Neuronal stem cell (in vitro differentiated cells): ENCODE measurements around the gene MPND.

ENCODE experiments used
- DNase-seq: peaks from one replicate; pipeline ENCODE4 v3.0.0-alpha.2; 2013; ENCODE audit warnings: low spot score
- H2AFZ ChIP-seq: one replicate; pipeline ENCODE4 v1.6.1; 2013; ENCODE audit warnings: mild to moderate bottlenecking, low read length, inconsistent platforms
- H2AK5ac ChIP-seq: 2 replicates; pipeline ENCODE4 v1.6.1; 2013; ENCODE audit warnings: low read depth, mild to moderate bottlenecking, inconsistent platforms, low read length, moderate library complexity, mixed read lengths
- H2BK120ac ChIP-seq: 2 replicates; pipeline ENCODE4 v1.6.1; 2013; ENCODE audit warnings: low read depth, mild to moderate bottlenecking, inconsistent platforms, low read length, moderate library complexity, mixed read lengths
- H2BK12ac ChIP-seq: one replicate; pipeline ENCODE4 v1.6.1; 2013; ENCODE audit warnings: low read length, inconsistent platforms
- H2BK15ac ChIP-seq: 2 replicates; pipeline ENCODE4 v1.6.1; 2013; ENCODE audit warnings: mild to moderate bottlenecking, low read length, inconsistent platforms, mixed read lengths
- H2BK5ac ChIP-seq: one replicate; pipeline ENCODE4 v1.6.1; 2013; ENCODE audit warnings: inconsistent platforms, mild to moderate bottlenecking, low read length, moderate library complexity
- H3K14ac ChIP-seq: one replicate; pipeline ENCODE4 v1.6.1; 2013; ENCODE audit warnings: low read length, inconsistent platforms
- H3K18ac ChIP-seq: 2 replicates; pipeline ENCODE4 v1.6.1; 2013; ENCODE audit warnings: low read length, inconsistent platforms
- H3K23ac ChIP-seq: 2 replicates; pipeline ENCODE4 v1.6.1; 2013; ENCODE audit warnings: low read depth, mild to moderate bottlenecking, mixed read lengths, low read length, inconsistent platforms; ENCODE audit not compliant: poor library complexity
- H3K27ac ChIP-seq: replicated peaks from 3 replicates; pipeline ENCODE4 v1.5.1; 2013; ENCODE audit warnings: low read length, inconsistent platforms
- H3K27me3 ChIP-seq, 3 experiments: 2 replicates each; pipeline ENCODE4 v1.6.1; 2013; ENCODE audit warnings: low read length in 3 of 3, mild to moderate bottlenecking in 2 of 3, inconsistent platforms in 1 of 3, low read depth in 1 of 3, mixed read lengths in 1 of 3, moderate library complexity in 1 of 3; ENCODE audit not compliant: control insufficient read depth in 3 of 3, insufficient read depth in 3 of 3
- H3K36me3 ChIP-seq, 2 donors: replicated peaks in 1 of 2; 2 replicates each; pipeline ENCODE4 v1.6.1; 2013; ENCODE audit warnings: low read length in 2 of 2; ENCODE audit not compliant: control insufficient read depth in 2 of 2, insufficient read depth in 2 of 2
- H3K4ac ChIP-seq: 2 replicates; pipeline ENCODE4 v1.6.1; 2013; ENCODE audit warnings: inconsistent platforms, mild to moderate bottlenecking, low read length, moderate library complexity
- H3K4me1 ChIP-seq, 2 donors: 1 replicate in 1 of 2; 2 replicates in 1 of 2; pipeline ENCODE4 v1.6.1; 2013; ENCODE audit warnings: low read length in 2 of 2, low read depth in 1 of 2; ENCODE audit not compliant: control insufficient read depth in 2 of 2, insufficient read depth in 1 of 2
- H3K4me2 ChIP-seq: one replicate; pipeline ENCODE4 v1.6.1; 2013; ENCODE audit warnings: mild to moderate bottlenecking, low read length, inconsistent platforms; ENCODE audit not compliant: insufficient read depth, poor library complexity, severe bottlenecking
- H3K4me3 ChIP-seq, 2 donors: 2 replicates each; pipeline ENCODE4 v1.5.1; 2013; ENCODE audit warnings: low read length in 2 of 2, mild to moderate bottlenecking in 2 of 2, inconsistent platforms in 1 of 2, moderate library complexity in 1 of 2
- H3K79me1 ChIP-seq: one replicate; pipeline ENCODE4 v1.6.1; 2013; ENCODE audit warnings: low read depth, mild to moderate bottlenecking, inconsistent platforms, low read length, moderate library complexity
- H3K9ac ChIP-seq: one replicate; pipeline ENCODE4 v1.6.1; 2013; ENCODE audit warnings: mild to moderate bottlenecking, low read depth, low read length, inconsistent platforms; ENCODE audit not compliant: poor library complexity
- H3K9me3 ChIP-seq, 2 donors: replicated peaks in 1 of 2; 2 replicates each; pipeline versions ENCODE3 to v1.6.1; 2013; ENCODE audit warnings: low read length in 2 of 2, mild to moderate bottlenecking in 2 of 2, inconsistent platforms in 1 of 2, low read depth in 1 of 2, mixed read lengths in 1 of 2, moderate library complexity in 1 of 2; ENCODE audit not compliant: control insufficient read depth in 2 of 2, insufficient read depth in 1 of 2
- H4K8ac ChIP-seq: one replicate; pipeline ENCODE4 v1.6.1; 2013; ENCODE audit warnings: low read depth, mild to moderate bottlenecking, inconsistent platforms, low read length, moderate library complexity
- H4K91ac ChIP-seq: one replicate; pipeline ENCODE4 v1.6.1; 2013; ENCODE audit warnings: low read length, low read depth, mild to moderate bottlenecking, inconsistent platforms; ENCODE audit not compliant: poor library complexity
- whole genome bisulfite sequencing, 2 donors: extraction: QIAGEN DNeasy Blood & Tissue Kit; methylation state at CpG; one replicate each; pipeline ENCODE4 v1.1.7; 2013; ENCODE audit warnings: missing lambda C conversion rate in 2 of 2, mixed read lengths in 1 of 2; ENCODE audit not compliant: insufficient read length in 2 of 2, insufficient replicate concordance in 1 of 2; ENCODE audit errors: extremely low coverage in 2 of 2; 5-methylcytosine and 5-hydroxymethylcytosine counted together

Gene MPND

DNA sequence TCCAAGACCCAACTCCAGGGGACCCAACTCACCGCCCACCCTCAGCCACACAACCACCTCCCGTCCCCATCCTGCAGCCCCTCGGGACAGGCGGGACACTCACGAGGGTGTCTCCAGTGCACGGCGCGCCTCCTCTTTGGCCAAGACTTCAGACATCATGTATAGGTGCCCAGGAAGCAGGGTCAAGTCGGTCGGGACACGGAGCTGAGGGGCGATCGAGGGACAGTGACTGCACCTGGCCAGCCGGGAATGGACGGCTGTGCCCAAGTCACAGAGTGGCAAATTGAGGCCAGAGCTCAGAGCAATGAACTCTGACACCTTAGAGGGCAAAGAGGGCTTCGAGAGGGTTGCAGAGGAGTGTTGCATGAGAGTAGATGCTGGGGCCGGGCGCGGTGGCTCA, 13.5 kb upstream of the MPND start:
- H4K8ac ChIP-seq = no peak overlapping the region
- no peaks in the 10 kb centered on the region for H3K9me3 ChIP-seq
- no peak overlapping the region for H3K27ac ChIP-seq
- peak overlapping the region; percentile 66 for H3K18ac ChIP-seq
- H3K4ac ChIP-seq = no peak overlapping the region
- H3K14ac ChIP-seq = no peak overlapping the region
- peak overlapping the region; percentile 14 for H2BK5ac ChIP-seq
- H3K23ac ChIP-seq = no peak overlapping the region
- no peak overlapping the region for H3K4me3 ChIP-seq
- no CpG with 5 or more reads among the region's 19 CpGs for WGBS, 2 donors
- H3K79me1 ChIP-seq = peaks cover 2% of the 10 kb centered on the region
- no peak overlapping the region for H2AK5ac ChIP-seq
- peaks cover 7 to 8% of the 10 kb centered on the region in 2 donors for H3K4me1 ChIP-seq
- H3K27me3 ChIP-seq = no peaks in the 10 kb centered on the region
- no peak overlapping the region for H2BK12ac ChIP-seq
- no peak overlapping the region for H2BK15ac ChIP-seq
- H2BK120ac ChIP-seq = no peak overlapping the region
- no peak overlapping the region for H3K4me2 ChIP-seq
- DNase-seq = no peak
- H3K9ac ChIP-seq = no peak overlapping the region
- peaks cover 2 to 9% of the 10 kb centered on the region in 2 donors for H3K36me3 ChIP-seq
- no peak overlapping the region for H2AFZ ChIP-seq
- H4K91ac ChIP-seq = no peak overlapping the region

DNA sequence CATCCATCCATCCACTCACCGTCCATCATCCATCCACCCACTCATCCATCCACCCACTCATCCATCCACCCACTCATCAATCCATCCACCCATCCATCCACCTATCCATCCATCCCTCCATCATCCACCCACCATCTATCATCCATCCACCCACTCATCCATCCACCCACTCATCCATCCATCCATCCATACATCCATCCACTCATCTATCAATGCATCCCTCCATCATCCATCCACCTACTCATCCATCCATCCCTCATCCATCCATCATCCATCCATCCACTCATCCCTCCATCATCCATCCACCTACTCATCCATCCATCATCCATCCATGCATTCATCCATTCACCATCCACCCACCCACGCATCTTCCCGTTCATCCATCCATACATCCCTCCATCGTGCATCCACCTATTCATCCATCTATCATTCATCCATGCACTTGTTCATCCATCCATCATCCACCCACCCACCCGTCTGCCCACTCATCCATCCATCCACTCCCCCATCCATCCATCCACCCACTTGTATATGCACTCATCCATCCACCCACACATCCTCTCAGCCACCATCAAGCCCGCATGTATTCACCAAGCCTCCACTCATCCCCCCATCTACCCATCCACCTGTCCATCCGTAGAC, 8.3 kb upstream of the MPND start:
- H3K79me1 ChIP-seq = no peaks in the 10 kb centered on the region
- H3K9ac ChIP-seq = peak overlapping the region; percentile 15
- H3K23ac ChIP-seq = peak overlapping the region; percentile 60
- H4K8ac ChIP-seq = peak overlapping the region; percentile 19
- WGBS, 2 donors = 100% methylated on average over 4 of the region's 7 CpGs
- H3K14ac ChIP-seq = no peak overlapping the region
- no peak overlapping the region for H3K27ac ChIP-seq
- H3K4me2 ChIP-seq = no peak overlapping the region
- H3K4me1 ChIP-seq = peaks cover 8 to 10% of the 10 kb centered on the region in 2 donors
- H2BK120ac ChIP-seq = no peak overlapping the region
- H3K4me3 ChIP-seq = no peak overlapping the region
- H3K27me3 ChIP-seq = no peaks in the 10 kb centered on the region
- no peak overlapping the region for H3K18ac ChIP-seq
- no peak overlapping the region for H2BK12ac ChIP-seq
- no peak overlapping the region for H4K91ac ChIP-seq
- H2AK5ac ChIP-seq = no peak overlapping the region
- DNase-seq = no peak
- no peak overlapping the region for H3K4ac ChIP-seq
- H2BK5ac ChIP-seq = no peak overlapping the region
- no peak overlapping the region for H2BK15ac ChIP-seq
- no peak overlapping the region for H2AFZ ChIP-seq
- peaks cover 0 to 2% of the 10 kb centered on the region in 2 donors for H3K9me3 ChIP-seq
- peaks cover 9 to 18% of the 10 kb centered on the region in 2 donors for H3K36me3 ChIP-seq

DNA sequence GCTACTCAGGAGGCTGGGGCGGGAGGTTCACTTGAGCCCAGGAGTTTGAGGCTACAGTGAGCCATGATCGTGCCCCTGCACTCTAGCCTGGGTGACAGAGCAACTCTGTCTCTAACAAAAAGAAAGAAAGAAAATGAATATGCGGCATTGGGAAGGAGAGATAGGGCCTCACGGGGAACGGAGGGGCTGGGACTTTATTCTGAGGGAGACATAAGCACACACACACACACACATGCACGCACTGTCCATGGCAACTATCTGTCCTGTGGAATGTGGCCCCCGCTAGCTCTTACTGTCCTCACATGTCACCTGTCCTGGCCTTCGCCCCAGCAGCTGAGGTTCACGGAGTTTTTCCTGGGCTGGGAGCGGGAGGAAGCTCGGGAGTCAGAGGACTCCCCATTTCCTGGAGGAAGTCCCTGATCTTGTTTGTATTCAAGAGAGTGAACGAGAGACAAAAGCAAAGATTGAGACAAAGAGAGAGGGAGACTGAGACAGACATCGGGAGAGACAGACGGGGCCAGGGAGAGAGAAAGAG, 5.4 kb upstream of the MPND start:
- Histone ChIP-seq H3K79me1 (no peaks in the 10 kb centered on the region), H3K36me3 (peaks cover 9 to 18% of the 10 kb centered on the region in 2 donors), H2BK12ac (no peak overlapping the region), H3K4me2 (no peak overlapping the region), H3K23ac (peak overlapping the region; percentile 0), H3K9me3 (peaks cover 0 to 2% of the 10 kb centered on the region in 2 donors), H4K8ac (no peak overlapping the region), H3K27me3 (no peaks in the 10 kb centered on the region), H2BK5ac (no peak overlapping the region), H4K91ac (peak overlapping the region; percentile 65), H3K4me3 (peak overlapping the region; percentile 36 to 71), H3K18ac (no peak overlapping the region), H3K9ac (peak overlapping the region; percentile 85), H2AFZ (peak overlapping the region; percentile 79), H2BK15ac (no peak overlapping the region), H3K27ac (no peak overlapping the region), H3K4ac (no peak overlapping the region), H2BK120ac (no peak overlapping the region), H2AK5ac (no peak overlapping the region), H3K4me1 (peaks cover 10 to 13% of the 10 kb centered on the region in 2 donors), H3K14ac (no peak overlapping the region)
- WGBS, 2 donors = no CpG with 5 or more reads among the region's 14 CpGs
- DNase-seq = no peak

DNA sequence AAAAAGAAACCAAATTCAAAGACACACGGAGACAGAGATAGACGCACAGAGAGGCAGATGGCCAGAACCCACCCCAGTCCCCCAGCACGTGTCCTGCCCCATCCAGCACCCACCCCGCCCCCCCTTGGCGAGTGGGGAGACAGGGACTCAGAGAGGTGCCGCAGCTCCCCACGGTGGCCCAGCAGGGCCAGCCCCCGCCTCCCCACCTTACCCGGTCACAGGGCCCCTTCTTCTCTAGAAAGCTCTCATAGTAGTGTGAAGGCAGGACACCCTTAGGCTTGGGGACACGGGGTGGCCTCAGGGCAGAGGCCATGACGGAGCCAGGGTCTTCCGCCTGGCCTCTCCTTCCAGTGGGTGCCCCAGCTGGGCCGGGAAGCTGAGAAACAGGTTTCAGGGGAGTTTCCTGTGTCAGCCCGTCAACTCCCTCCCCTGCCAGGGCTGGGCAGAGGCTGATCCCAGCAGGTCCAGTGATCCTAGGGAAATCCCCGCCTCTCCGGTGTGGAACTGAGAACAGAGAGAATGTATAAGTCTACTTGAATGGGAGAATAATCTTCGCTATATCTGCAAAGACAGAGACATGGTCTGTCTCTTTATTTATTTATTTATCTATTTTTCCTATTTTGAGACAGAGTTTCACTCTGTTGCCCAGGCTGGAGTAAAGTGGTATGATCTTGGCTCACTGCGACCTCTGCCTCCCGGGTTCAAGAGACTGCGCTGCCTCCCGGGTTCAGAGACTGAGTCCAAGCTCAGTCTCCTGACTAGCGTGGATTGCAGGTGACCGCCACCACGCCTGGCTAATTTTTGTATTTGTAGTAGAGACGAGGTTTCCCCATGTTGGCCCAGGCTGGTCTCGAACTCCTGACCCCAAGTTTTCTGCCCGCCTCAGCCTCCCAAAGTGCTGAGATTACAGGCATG, 4.7 kb upstream of the MPND start, which contains the start of gene STAP2:
STAP2 (minus strand) TSS at position 387 of the 915 bp plus-strand sequence; CDS start at position 313, 74 bp downstream.
- H2BK120ac ChIP-seq = no peak within 1 kb of the TSS
- H3K4me3 ChIP-seq = peak within 1 kb of the TSS; percentile 36 to 71
- H2BK15ac ChIP-seq = no peak within 1 kb of the TSS
- H3K36me3 ChIP-seq = peaks cover 9 to 15% of the 10 kb centered on the region in 2 donors
- peak within 1 kb of the TSS; percentile 89 for H3K18ac ChIP-seq
- H4K91ac ChIP-seq = peak within 1 kb of the TSS; percentile 65
- peak within 1 kb of the TSS; percentile 65 for H2AK5ac ChIP-seq
- peak within 1 kb of the TSS; percentile 66 for H2BK5ac ChIP-seq
- H3K9ac ChIP-seq = peak within 1 kb of the TSS; percentile 85
- peak within 1 kb of the TSS; percentile 79 for H2AFZ ChIP-seq
- DNase-seq = no peak
- no peak within 1 kb of the TSS for H2BK12ac ChIP-seq
- WGBS, 2 donors = no CpG with 5 or more reads among the region's 27 CpGs
- H4K8ac ChIP-seq = no peak within 1 kb of the TSS
- no peaks in the 10 kb centered on the region for H3K27me3 ChIP-seq
- H3K4me1 ChIP-seq = peaks cover 10 to 13% of the 10 kb centered on the region in 2 donors
- no peak within 1 kb of the TSS for H3K4ac ChIP-seq
- H3K9me3 ChIP-seq = peaks cover 0 to 2% of the 10 kb centered on the region in 2 donors
- peak within 1 kb of the TSS; percentile 0 for H3K23ac ChIP-seq
- H3K27ac ChIP-seq = no peak within 1 kb of the TSS
- peak within 1 kb of the TSS; percentile 51 for H3K4me2 ChIP-seq
- H3K79me1 ChIP-seq = no peaks in the 10 kb centered on the region
- no peak within 1 kb of the TSS for H3K14ac ChIP-seq
